Bone marrow (tissue), 2 donors: ENCODE results near the gene TP53AIP1.
"Not testable (repeated sequence)": the region's sequence is repeated elsewhere in the genome, so short reads cannot be mapped to it uniquely, and the experiment has no call there.

ENCODE experiments used
- DNase-seq, 2 donors: peaks; one replicate each; lab custom pipeline; 2025; lab: John Stamatoyannopoulos, UW

The TP53AIP1 gene

DNA sequence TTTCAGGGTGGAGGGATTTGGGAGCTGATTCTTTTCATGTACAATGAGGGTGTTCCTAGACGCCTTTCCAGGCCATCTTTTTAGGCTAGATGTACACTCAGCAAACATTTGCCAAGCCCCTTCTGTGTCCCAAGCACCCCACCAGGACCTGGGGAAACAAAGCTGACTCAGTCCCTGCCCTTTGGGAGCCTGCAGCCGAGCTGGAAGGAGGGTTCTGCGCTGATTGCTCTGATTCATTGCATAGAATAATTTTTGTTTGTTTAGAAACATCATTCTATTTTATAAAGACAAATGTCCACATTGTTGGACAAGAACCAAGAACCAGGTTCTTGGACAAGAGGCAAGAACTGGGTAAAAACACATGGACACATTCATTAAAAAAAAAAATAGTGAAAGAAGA is 16.7 kb downstream of the TP53AIP1 start:
- DNase-seq: no peak

DNA sequence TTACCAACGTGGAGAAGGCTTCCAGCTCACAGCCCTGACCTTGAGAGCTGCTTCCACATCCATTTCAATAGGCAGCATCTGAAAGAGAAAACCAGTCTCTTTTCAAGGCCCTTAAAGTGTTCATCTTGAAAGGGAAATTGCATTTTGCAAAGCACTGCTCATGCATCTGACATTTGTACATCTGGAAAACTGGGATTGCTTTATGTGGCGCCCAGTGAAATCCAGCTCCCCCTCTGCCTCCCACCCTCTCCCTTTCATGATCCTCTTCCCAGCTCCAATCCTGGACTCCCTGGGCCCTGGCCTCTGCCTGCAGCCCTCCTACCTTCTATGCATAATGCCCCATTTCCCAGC is 17.4 kb downstream of the TP53AIP1 start:
- DNase-seq: no peak

DNA sequence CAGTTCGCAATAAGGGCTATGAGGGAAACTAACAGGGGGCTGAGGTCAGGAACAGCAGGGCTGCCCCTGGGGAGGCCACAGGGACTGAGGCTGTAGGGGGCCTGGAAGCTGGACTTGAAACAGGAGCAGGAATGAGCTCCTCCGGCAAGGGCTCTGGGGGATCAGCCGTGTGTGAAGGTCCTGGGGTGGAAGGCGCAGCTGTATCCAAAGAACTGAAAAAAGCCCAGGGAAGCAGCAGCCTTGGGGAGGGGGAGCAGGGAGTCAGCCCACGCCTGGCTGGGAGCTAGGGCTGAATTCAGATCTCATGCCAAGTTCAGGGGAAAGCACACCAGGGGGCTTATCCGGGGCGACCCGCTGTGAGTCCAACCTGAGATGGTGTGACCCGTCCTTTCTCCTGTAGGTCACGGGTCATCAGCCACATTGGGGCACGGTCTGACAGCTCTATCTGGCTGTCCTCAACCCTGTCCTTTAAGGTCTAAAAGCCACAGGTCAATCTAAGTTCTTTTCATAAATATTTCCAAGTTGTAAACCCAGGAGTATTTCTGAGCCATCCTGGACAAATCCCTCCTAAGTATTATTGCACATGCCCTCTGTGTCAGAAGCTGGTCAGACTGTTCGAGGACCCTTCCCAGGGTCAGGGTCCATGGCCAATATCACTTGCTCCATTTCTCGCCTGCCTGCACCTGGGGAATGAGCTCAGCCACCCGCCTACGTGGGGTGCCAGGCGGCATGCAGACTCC is 18.0 kb downstream of the TP53AIP1 start:
- DNase-seq: no peak

DNA sequence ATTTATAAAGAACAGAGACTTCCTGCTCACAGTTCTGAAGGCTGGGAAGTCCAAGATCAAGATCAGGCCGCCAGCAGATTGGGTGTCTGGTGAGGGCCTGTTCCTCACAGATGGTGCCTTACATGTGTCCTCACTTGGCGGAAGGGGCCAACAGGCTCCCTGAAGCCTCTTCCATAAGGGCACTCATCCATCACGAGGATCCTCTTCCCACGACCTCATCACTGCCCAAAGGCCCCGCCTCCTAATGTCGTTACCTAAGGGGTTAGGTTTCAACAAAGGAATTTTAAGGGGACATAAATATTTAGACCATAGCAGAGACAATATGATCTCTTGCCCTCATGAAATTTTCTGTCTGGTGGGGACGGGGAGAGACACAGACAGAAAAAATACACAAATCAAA is 18.6 kb downstream of the TP53AIP1 start:
- no peak for DNase-seq

DNA sequence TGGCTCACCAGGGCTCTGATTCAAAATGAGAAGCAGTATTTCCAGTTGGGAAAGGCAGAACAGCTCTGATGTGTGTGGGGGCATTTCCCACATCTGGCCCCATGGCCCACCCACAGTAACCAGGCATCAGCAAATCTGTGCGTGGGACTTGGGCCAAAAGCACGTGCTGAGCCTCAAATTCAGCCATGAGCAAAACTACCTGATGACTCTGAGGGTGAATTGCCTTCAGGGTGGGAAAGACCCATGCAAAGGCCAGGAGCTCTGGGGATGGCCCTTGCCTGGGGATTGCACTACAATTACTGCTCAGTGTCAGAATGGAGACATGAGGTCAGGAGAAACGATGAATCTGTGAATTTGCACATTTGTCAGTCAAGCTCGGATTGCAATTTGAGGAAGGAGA is 20.9 kb downstream of the TP53AIP1 start:
- no peak for DNase-seq

DNA sequence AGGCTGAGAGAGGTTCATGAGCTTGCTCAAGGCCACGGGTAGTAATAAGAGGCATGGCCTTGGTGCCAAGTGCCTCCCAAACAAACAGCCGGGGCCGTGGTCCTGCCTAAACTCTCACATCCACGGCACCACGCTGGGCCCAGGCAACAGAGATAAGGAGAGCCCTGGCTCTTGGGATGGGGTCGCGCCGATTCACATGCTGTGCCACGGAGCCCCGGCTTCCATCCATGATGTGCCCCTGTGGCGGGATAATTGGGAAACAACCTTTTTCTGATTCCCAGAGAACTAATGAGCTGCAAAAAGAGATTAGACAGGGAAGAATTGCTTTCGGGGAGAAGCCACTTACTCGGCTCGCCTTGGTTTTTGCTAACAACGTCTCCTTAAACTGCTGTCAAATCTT is 22.0 kb downstream of the TP53AIP1 start:
- DNase-seq: no peak

DNA sequence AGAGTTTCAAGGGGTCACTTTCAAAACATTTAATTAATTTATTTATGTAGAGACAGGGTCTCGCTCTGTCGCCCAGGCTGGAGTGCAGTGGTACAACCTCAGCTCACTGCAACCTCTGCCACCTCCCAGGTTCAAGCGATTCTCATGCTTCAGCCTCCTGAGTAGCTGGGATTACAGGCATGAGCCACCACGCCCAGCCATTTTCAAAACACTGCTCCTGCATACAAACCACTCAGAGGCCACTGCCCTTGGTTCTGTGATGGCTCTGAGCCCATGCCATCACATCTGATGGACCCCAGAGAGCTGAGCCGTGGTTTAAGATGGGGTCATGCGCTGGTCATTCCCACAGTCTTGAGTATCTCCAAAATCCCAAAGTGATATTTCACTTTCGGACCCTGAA is 23.0 kb downstream of the TP53AIP1 start:
- DNase-seq: not testable (repeated sequence)

DNA sequence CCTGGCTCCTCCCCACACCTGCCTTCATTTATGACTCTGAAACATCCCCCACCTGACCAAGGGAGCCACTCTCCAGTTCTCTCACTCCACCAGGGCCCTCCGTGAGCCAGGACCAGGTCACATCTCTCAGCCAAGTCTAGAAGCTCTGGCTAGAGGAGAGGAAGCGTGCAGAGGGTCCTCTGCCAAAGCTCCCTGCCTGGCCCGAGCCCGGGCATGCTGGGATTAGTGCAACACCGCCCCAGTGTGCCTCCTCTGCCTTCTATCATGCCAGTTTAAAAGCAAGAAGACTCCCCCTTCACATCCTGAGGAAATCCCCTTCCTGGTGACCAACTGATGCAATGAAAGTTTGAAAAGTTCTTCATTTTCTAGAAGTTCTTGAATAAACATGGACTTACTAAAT is 23.5 kb downstream of the TP53AIP1 start:
- peak in 1 of 2 donors; percentile 46 for DNase-seq

DNA sequence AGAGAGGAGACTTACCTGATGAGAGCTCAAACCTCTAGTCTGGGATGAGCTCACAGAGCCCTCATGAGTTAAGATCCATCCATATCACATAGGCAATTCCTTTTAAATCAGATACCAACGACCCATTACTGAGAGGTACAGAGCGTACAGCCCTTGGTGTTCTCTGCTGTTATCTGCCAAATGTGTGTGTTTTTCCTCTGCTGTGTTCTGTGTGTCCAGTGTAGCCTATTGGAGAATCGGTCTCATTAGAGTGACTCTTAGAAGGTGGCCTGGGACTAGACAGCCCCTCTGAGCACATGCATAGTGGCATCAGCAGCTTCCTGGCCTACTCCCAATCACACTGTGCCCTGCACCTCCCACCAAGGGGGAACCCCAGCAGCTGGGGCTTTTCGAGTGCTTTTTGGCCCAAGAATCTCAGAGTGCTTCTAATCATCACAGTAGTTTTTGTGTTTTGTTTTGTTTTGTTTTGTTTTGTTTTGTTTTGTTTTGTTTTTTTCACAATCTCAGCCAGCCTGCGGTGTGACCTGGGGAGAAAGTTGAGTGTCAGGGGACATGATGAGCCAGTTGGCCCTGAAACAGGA is 25.4 kb downstream of the TP53AIP1 start:
- no peak for DNase-seq

DNA sequence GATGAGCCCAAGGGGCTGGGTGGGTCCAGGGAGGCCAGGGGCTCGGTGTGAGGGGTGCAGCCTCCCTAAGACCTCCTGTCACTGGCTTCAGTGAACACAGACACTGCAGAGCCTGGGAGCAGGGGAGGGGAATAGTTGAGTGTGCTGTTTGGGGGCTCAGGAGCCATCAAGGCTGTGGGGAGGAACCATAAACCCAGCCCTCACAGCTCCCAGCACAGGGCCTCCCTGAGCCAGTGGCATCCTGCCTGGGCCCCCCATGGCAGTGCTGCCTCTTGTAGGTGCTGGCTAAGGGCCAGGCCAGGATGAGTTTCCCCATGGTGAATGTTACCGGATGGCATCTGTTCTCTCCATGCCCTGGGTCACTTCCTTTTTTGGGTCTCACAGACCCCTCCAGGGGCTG is 26.0 kb downstream of the TP53AIP1 start:
- DNase-seq: no peak

DNA sequence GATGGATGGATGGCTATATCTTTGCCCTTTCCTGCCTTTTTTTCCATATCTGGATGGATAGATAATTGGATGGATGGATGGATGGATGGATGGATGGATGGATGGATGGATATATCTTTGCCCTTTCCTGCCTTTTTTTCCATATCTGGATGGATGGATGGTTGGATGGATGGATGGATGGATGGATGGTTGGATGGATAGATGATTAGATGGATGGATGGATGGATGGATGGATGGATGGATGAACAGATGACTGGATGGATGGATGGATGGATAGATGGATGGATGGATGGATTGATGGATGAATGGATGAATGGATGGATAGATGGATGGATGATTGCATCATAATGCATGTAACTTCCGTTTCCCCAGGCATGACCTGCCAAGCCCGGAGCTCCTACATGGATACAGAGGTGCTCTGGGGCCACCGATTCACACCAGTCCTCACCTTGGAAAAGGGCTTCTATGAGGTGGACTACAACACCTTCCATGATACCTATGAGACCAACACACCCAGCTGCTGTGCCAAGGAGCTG is 26.6 kb downstream of the TP53AIP1 start:
- no peak for DNase-seq

DNA sequence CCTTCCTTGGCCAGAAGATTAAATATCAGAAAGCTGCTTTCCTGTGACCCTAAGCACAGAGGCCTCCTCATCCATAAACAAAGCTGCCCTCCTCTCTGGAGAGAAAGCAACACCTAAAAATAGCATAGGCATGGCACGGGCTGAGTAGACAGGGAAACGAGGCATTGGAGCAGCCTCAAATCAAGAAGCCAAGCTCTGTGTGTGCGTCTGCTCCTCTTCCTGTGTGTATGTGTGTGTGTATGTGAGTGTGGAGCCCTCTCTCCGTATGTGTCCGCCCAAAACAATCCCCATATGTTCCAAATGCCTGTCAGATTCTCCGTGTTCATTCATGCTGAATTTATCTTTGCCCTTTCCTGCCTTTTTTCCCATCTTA is 27.5 kb downstream of the TP53AIP1 start:
- no peak for DNase-seq

DNA sequence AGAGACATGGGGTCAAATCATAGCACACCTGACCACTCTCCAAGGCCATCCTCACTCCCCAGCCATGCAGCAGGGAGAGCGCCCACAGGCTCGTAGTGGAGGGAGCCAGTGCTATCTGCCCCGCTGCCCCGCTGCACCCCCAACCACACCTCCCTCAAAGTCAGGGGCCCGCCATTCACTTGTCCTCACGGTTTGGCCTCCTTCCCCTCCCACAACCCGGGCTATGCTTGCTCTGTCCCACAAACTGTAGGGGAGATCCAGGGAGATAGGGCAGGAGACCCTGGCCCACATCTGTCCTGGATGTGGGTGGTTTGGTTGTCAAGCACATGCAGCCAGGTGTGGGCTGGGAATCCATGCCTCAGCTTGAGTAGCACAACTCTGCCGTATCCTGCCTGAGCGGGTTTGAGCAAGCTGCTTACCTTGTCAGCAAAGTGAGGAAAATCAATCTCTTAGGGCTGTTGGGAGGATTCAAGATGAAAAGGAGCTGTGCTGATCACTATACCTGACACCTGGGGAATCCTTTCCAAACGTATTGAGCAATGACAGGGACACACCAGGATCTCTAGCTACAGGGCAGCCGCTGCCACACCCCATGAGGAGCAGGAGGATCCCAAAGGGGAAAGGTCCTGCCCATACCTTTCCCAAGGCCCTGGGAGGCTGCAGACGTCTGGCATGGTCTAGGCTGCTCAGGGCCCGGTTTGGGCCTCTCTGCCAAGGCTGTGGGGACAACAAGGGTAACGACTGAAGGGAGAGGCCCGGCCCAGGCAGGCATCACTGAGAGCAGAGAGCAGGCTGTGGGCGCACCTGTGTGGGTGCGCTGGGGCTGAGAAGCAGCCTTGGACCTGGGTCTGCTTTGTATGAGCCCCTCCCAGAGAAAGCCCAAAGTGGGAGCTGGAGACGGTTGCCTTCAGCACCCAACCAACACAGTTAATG is 28.2 kb downstream of the TP53AIP1 start:
- DNase-seq: no peak

DNA sequence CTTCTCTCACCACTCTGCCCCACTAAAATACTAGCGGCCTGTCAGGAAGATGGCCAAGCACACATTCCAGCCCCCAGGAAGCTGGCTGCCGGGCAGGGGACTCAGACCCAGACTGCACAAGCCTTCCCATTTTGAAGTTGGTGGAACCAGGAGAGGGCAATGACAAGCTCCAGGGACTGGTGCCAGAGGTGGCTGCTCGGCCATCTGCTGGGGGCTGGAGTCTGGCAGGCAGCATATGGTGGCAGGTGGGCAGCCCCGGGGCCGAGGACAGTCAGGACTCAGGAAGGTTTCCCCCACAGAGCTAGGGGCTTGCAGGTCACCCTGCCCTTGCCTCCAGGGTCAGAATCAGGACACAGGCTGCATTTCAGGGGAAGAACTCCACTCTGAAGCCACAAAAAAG is 28.9 kb downstream of the TP53AIP1 start:
- DNase-seq: no peak

DNA sequence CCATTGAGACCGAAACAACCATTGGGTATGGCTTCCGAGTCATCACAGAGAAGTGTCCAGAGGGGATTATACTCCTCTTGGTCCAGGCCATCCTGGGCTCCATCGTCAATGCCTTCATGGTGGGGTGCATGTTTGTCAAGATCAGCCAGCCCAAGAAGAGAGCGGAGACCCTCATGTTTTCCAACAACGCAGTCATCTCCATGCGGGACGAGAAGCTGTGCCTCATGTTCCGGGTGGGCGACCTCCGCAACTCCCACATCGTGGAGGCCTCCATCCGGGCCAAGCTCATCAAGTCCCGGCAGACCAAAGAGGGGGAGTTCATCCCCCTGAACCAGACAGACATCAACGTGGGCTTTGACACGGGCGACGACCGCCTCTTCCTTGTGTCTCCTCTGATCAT is 31.0 kb downstream of the TP53AIP1 start:
- no peak for DNase-seq

DNA sequence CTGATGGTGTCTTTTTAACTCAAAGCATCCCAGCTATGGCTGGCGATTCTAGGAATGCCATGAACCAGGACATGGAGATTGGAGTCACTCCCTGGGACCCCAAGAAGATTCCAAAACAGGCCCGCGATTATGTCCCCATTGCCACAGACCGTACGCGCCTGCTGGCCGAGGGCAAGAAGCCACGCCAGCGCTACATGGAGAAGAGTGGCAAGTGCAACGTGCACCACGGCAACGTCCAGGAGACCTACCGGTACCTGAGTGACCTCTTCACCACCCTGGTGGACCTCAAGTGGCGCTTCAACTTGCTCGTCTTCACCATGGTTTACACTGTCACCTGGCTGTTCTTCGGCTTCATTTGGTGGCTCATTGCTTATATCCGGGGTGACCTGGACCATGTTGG is 31.4 kb downstream of the TP53AIP1 start:
- DNase-seq: no peak

DNA sequence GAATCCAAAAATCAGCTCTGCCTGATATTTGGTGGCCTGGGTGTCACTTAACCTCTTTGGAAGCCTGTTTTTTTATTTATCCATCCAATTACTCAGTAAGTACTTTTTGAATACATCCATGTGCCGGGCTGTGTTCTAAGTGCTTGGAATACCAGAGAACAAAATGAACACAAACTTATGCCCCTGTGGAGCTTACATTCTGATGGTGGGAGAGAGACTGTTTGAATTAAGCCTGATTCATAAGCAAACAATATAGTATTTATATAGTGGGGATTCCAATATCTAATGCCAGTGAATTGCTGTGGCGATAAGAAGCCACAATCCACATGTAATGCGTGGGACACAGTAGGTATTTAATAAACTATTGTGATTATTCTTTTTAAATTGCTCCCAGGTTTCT is 32.1 kb downstream of the TP53AIP1 start:
- no peak for DNase-seq

DNA sequence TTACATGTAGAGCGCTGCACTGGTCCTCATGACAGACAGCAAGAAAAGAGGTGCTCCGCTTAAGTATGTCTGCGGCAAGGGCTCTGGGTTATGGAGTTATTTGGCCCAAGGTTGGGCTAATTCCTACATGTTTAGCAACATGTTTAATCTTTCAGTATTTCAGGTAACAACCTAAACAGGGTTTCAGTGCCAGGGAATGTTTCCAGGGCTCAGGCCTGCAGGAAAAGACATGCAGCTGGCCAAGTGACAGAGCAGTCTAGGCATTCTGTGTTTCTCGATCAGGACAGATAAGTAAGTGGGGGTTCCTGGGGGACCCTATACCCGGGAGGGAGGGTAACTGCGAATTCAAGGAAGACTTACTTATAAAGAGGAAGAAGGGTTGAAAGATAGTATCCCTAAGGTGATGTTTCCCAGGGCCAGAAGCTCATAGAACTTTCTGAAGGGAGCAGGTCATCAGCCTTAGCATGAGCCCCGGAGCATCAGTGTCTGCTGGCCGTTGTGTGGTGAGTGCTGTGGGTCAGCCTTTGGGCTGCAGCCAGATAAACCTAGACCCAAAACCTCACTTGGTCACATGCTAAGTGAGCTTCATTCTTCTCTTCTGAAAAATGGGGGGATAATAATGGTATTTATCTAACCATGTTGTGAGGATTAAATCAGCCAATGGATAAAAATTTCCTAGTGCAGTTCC is 33.1 kb downstream of the TP53AIP1 start:
- DNase-seq: no peak

DNA sequence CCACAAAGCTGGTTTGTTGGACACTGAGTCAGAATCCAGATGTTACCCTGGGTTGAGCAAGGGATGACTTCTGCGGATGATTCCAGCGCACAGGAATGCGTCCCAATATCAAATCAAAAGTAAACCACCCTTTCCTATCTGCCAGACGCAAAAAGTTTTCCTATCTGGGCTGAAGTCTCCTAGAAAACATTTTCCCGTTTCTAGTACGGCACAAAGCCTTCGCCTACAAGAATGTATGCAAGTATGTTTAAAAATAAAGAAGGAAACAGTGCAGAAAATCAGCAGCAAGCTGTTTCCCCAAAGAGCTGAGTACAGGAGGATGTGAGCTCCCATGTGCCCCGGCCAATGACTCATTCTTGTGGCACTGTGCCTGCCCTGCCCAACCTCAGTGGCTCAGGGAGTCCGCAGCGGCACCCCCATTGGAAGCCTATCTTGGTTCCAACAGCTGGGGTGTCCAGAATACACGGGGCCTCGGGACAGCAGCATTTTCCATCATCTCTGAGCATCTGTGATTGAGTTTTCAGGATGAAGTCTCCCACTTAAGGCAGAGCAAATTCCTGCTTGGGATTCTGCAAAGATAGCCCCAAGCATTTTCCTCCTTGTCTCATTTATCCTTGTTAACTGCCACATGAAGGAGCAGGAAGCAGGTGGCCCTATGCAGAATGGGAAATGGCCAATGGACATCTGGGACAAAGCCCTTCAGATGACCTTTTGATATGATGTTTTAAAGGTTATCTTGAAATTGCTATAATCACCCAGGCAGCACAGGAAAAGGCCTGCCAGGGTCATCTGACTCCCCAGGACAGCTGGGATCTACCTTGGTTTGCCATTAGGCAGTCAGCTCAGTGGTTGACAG is 34.1 kb downstream of the TP53AIP1 start:
- DNase-seq: peak; percentile 15 to 81

DNA sequence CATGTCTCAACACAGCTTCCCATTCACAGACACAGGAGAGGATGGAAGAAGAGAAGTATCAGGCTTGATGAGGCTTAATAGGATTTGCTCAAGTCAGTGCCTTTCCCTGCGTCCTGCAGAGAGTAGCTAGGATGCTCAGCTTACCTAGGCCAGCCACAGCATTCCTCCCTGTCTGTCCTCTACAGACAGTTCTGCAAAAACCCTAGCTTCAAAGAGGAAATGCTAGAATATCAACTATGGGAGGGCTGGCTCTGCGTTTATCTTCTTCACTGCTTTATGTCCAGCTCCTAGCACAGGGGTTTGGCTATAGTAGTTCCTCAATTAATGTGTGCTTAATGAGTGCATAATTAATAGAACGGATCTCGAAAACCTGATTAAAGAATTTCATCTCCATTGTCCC is 35.1 kb downstream of the TP53AIP1 start:
- no peak for DNase-seq
